NB4 (cell line): ENCODE results near the gene SLC16A10.

Experiments used
- POLR2A ChIP-seq: IDR thresholded peaks from 2 replicates; pipeline ENCODE4 v1.6.1; 2011; ENCODE audit warnings: mild to moderate bottlenecking; ENCODE audit not compliant: insufficient read length; ENCODE audit errors: extremely low read depth
- TF ChIP-seq, protein P1 (sequence below): IDR thresholded peaks from one replicate; pipeline ENCODE4 v1.5.1; 2012; ENCODE audit warnings: low read depth, low read length
- TF ChIP-seq, protein P2 (sequence below): IDR thresholded peaks from 2 replicates; pipeline ENCODE4 v1.6.1; 2011; ENCODE audit warnings: low read depth, low read length

DNA sequence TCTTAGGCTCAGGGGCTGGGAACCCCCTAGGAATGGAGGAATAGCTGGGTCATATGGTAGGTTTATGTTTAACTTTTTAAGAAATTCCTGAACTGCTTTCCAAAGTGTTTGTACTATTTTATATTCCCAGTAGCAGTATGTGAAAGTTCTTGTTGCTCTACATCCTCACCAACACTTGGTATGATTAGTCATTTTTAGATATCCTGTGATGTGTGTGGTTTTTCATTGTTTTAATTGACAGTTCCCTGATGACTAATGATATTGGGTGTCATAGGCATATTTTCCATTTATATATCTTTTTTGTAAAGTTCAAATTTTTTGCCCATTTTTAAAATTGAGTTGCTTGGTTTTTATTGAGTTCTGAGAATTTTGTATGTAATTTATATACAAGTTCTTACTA is 72.3 kb downstream of the SLC16A10 start:
- TF ChIP-seq, protein P1, sequence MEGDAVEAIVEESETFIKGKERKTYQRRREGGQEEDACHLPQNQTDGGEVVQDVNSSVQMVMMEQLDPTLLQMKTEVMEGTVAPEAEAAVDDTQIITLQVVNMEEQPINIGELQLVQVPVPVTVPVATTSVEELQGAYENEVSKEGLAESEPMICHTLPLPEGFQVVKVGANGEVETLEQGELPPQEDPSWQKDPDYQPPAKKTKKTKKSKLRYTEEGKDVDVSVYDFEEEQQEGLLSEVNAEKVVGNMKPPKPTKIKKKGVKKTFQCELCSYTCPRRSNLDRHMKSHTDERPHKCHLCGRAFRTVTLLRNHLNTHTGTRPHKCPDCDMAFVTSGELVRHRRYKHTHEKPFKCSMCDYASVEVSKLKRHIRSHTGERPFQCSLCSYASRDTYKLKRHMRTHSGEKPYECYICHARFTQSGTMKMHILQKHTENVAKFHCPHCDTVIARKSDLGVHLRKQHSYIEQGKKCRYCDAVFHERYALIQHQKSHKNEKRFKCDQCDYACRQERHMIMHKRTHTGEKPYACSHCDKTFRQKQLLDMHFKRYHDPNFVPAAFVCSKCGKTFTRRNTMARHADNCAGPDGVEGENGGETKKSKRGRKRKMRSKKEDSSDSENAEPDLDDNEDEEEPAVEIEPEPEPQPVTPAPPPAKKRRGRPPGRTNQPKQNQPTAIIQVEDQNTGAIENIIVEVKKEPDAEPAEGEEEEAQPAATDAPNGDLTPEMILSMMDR: no peak
- TF ChIP-seq POLR2A: no peak
- TF ChIP-seq, protein P2, sequence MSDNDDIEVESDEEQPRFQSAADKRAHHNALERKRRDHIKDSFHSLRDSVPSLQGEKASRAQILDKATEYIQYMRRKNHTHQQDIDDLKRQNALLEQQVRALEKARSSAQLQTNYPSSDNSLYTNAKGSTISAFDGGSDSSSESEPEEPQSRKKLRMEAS: no peak
